Tongue (tissue), 2 donors: Measurements from ENCODE around the gene GALNTL6. TPM values are rescaled to one million over a fixed set of nuclear protein-coding genes. Genes with fewer than 3 reads are reported as not detected.
"Not testable (repeated sequence)": the region's sequence is repeated elsewhere in the genome, so short reads cannot be mapped to it uniquely, and the experiment has no call there.

Experiments used
- DNase-seq: peaks from one replicate; pipeline ENCODE4 v3.0.0-alpha.2; 2015
- total RNA-seq: library from RNA; depleted of rRNA; stranded (reverse); fragments of >200 nt; gene quantifications from one replicate; pipeline ENCODE4 v1.2.3, GENCODE V29; 2014

GALNTL6 gene
- total RNA-seq, 1 donor from 2014 or later, result 0.62 TPM

GRCh38 chr4:172876394-172876793 is 1063.2 kb downstream of the GALNTL6 start:
- peak; percentile 6 for DNase-seq

- no peak for DNase-seq
These were observed 1068.4 kb downstream of the GALNTL6 start for GRCh38 chr4:172881645-172882044.

GRCh38 chr4:172887358-172887757 is 1074.2 kb downstream of the GALNTL6 start:
- not testable (repeated sequence) for DNase-seq

- DNase-seq, result no peak
These were observed 1074.8 kb downstream of the GALNTL6 start for GRCh38 chr4:172887959-172888358.

GRCh38 chr4:172892300-172892699 is 1079.1 kb downstream of the GALNTL6 start:
- no peak for DNase-seq

- DNase-seq, result no peak
These were observed 1082.5 kb downstream of the GALNTL6 start for GRCh38 chr4:172895699-172896098.

GRCh38 chr4:172897046-172897445 is 1083.8 kb downstream of the GALNTL6 start:
- no peak for DNase-seq

GRCh38 chr4:172898715-172899114 is 1085.5 kb downstream of the GALNTL6 start:
- DNase-seq, result no peak

GRCh38 chr4:172899861-172900260 is 1086.7 kb downstream of the GALNTL6 start:
- no peak for DNase-seq

- no peak for DNase-seq
These were observed 1087.7 kb downstream of the GALNTL6 start for GRCh38 chr4:172900900-172901299.

GRCh38 chr4:172912468-172912867 is 1099.3 kb downstream of the GALNTL6 start:
- DNase-seq, result not testable (repeated sequence)

- DNase-seq, result not testable (repeated sequence)
These were observed 1104.2 kb downstream of the GALNTL6 start for GRCh38 chr4:172917403-172917802.

GRCh38 chr4:172919269-172919668 is 1106.1 kb downstream of the GALNTL6 start:
- no peak for DNase-seq

GRCh38 chr4:172927096-172927814 is 1114.1 kb downstream of the GALNTL6 start:
- DNase-seq, result peak; percentile 17

GRCh38 chr4:172928347-172928746 is 1115.1 kb downstream of the GALNTL6 start:
- no peak for DNase-seq

GRCh38 chr4:172938072-172938829 is 1125.0 kb downstream of the GALNTL6 start:
- DNase-seq, result no peak

- no peak for DNase-seq
These were observed 1125.7 kb downstream of the GALNTL6 start for GRCh38 chr4:172938870-172939269.

- DNase-seq, result no peak
These were observed 1129.6 kb downstream of the GALNTL6 start for GRCh38 chr4:172942840-172943239.

- DNase-seq, result no peak
These were observed 1132.4 kb downstream of the GALNTL6 start for GRCh38 chr4:172945611-172946010.

GRCh38 chr4:172946503-172946902 is 1133.3 kb downstream of the GALNTL6 start:
- no peak for DNase-seq

GRCh38 chr4:172947594-172947993 is 1134.4 kb downstream of the GALNTL6 start:
- DNase-seq, result no peak

- peak; percentile 2 for DNase-seq
These were observed 1137.8 kb downstream of the GALNTL6 start for GRCh38 chr4:172950990-172951389.

GRCh38 chr4:172951679-172952451 is 1138.7 kb downstream of the GALNTL6 start:
- DNase-seq, result no peak
